BJ (cell line): ENCODE data around the gene TLK2. TPM values are rescaled to one million over a fixed set of nuclear protein-coding genes. Genes with fewer than 3 reads are reported as not detected.
"Not testable (repeated sequence)": the region's sequence is repeated elsewhere in the genome, so short reads cannot be mapped to it uniquely, and the experiment has no call there.

Experiments
- CTCF ChIA-PET: fragments of 350-600 bp; formaldehyde crosslinking; extraction: SDS; loops from one replicate; lab custom pipeline; 2021; ENCODE audit warnings: antibody characterized with exemption, inconsistent platforms; lab: Yijun Ruan, JAX
- POLR2A ChIA-PET: fragments of 300-600 bp; sonication (Branson Sonifier 250); formaldehyde crosslinking; extraction: SDS; loops from one replicate; lab custom pipeline; 2021; ENCODE audit warnings: antibody characterized with exemption; lab: Charles Lee
- DNase-seq: peaks from one replicate; pipeline ENCODE4 v3.0.0-alpha.2; 2011; ENCODE audit warnings: low read depth
- H3K27me3 ChIP-seq: 2 replicates; pipeline ENCODE4 v1.6.0; 2011; ENCODE audit warnings: low read length; ENCODE audit not compliant: control insufficient read depth, insufficient read depth
- H3K36me3 ChIP-seq: 2 replicates; pipeline ENCODE4 v1.5.1; 2011; ENCODE audit warnings: low read length; ENCODE audit not compliant: control insufficient read depth, insufficient read depth
- H3K4me3 ChIP-seq: 2 replicates; pipeline ENCODE4 v1.5.1; 2011; ENCODE audit warnings: low read depth, mild to moderate bottlenecking, control low read depth, low read length
- polyA plus RNA-seq: library from polyadenylated mRNA; depleted of rRNA; stranded (reverse); fragments of >200 nt; gene quantifications from 2 replicates; pipeline ENCODE4 v1.2.3, GENCODE V29; 2011

The TLK2 gene
- polyA plus RNA-seq, 1 experiment = 68.9 TPM

GRCh38 chr17:62479639-62480258 is 1.1 kb downstream of the TLK2 start:
- POLR2A ChIA-PET, H3K27me3 ChIP-seq, CTCF ChIA-PET, DNase-seq, H3K36me3 ChIP-seq: not testable (repeated sequence)
- H3K4me3 ChIP-seq = peak overlapping the region; percentile 60

GRCh38 chr17:62482553-62482952 is 3.9 kb downstream of the TLK2 start:
- H3K27me3 ChIP-seq, H3K4me3 ChIP-seq, H3K36me3 ChIP-seq, POLR2A ChIA-PET, CTCF ChIA-PET, DNase-seq: not testable (repeated sequence)

- CTCF ChIA-PET, H3K4me3 ChIP-seq, H3K36me3 ChIP-seq, POLR2A ChIA-PET, H3K27me3 ChIP-seq, DNase-seq: not testable (repeated sequence)
Measured at GRCh38 chr17:62490990-62491389, 12.4 kb downstream of the TLK2 start.

GRCh38 chr17:62493049-62493655 is 14.5 kb downstream of the TLK2 start:
- H3K36me3 ChIP-seq, CTCF ChIA-PET, H3K4me3 ChIP-seq, POLR2A ChIA-PET, DNase-seq, H3K27me3 ChIP-seq: not testable (repeated sequence)

- POLR2A ChIA-PET, H3K27me3 ChIP-seq, H3K36me3 ChIP-seq, DNase-seq, H3K4me3 ChIP-seq, CTCF ChIA-PET: not testable (repeated sequence)
Measured at GRCh38 chr17:62494073-62494472, 15.4 kb downstream of the TLK2 start.

GRCh38 chr17:62496344-62496743 is 17.7 kb downstream of the TLK2 start:
- H3K27me3 ChIP-seq, POLR2A ChIA-PET, H3K36me3 ChIP-seq, H3K4me3 ChIP-seq, CTCF ChIA-PET, DNase-seq: not testable (repeated sequence)

GRCh38 chr17:62498796-62499195 is 20.2 kb downstream of the TLK2 start:
- CTCF ChIA-PET, POLR2A ChIA-PET, DNase-seq, H3K36me3 ChIP-seq, H3K4me3 ChIP-seq, H3K27me3 ChIP-seq: not testable (repeated sequence)

GRCh38 chr17:62500463-62500862 is 21.8 kb downstream of the TLK2 start:
- DNase-seq, H3K4me3 ChIP-seq: not testable (repeated sequence)

GRCh38 chr17:62504857-62505256 is 26.2 kb downstream of the TLK2 start:
- H3K36me3 ChIP-seq, H3K27me3 ChIP-seq, H3K4me3 ChIP-seq, DNase-seq, POLR2A ChIA-PET: not testable (repeated sequence)
- CTCF ChIA-PET = interaction anchor here (0.6 kb wide), 1 partner anchor 23 kb away, joined by 3 read pairs; no protein-coding TSS in a partner anchor

More at GRCh38 chr17:62500463-62500862, 21.8 kb downstream of the TLK2 start:
- POLR2A ChIA-PET, H3K27me3 ChIP-seq, H3K36me3 ChIP-seq, CTCF ChIA-PET: not testable (repeated sequence)

- H3K27me3 ChIP-seq, POLR2A ChIA-PET, H3K36me3 ChIP-seq, DNase-seq, H3K4me3 ChIP-seq, CTCF ChIA-PET: not testable (repeated sequence)
Measured at GRCh38 chr17:62507191-62507836, 28.7 kb downstream of the TLK2 start.

- H3K36me3 ChIP-seq, CTCF ChIA-PET, POLR2A ChIA-PET, DNase-seq, H3K4me3 ChIP-seq, H3K27me3 ChIP-seq: not testable (repeated sequence)
Measured at GRCh38 chr17:62510247-62510819, 31.7 kb downstream of the TLK2 start.

- H3K36me3 ChIP-seq, DNase-seq, H3K27me3 ChIP-seq, POLR2A ChIA-PET, CTCF ChIA-PET, H3K4me3 ChIP-seq: not testable (repeated sequence)
Measured at GRCh38 chr17:62511014-62511413, 32.4 kb downstream of the TLK2 start.

GRCh38 chr17:62516376-62516775 is 37.8 kb downstream of the TLK2 start:
- CTCF ChIA-PET, H3K4me3 ChIP-seq, POLR2A ChIA-PET, DNase-seq, H3K27me3 ChIP-seq, H3K36me3 ChIP-seq: not testable (repeated sequence)
